ENCODE data around the gene TNNT3.

DNA sequence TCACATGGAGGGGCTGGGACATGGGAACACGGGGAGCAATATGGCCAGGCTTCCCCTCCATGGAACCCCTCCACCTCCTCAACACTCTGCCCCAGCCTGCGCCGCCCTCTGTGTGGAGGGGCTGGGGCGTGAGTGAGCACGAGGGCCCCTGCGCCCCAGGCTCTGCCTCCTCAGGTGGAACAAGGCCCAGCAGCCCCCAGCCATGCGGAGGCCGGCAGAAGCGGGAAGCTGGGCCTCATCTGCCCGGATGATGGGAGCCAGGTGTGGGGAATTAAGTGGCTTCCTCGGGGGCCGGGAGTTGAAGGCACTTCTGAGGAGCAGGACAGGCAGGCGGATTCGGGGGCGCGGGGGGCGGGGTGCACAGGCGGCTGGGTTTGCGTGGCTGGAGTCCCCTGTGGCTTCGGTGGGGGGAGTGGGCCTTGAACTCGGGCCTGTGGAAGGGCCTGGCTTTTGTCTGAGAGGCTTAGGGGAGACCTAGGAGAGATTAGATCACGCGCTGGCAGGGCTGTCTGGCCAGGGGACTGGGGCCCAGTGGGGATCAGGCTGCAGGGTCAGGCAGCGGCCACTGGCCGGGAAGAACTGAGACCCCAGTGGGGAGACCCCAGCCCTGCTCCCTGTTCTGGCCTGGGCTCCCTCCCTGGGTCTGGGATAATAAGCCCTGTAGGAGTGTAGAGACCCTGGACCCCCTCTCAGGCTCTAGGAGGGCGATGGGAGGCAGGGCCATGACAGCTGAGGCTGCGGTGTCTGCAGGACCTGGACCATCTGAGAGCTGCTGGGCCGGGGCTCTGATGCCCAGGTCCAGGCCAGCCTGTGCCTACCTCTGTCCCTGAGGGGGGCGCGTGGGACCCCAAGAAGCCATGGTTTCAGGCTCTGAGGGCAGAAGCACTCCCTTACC is 41.1 kb upstream of the TNNT3 start:
- TF ChIP-seq, protein P1, sequence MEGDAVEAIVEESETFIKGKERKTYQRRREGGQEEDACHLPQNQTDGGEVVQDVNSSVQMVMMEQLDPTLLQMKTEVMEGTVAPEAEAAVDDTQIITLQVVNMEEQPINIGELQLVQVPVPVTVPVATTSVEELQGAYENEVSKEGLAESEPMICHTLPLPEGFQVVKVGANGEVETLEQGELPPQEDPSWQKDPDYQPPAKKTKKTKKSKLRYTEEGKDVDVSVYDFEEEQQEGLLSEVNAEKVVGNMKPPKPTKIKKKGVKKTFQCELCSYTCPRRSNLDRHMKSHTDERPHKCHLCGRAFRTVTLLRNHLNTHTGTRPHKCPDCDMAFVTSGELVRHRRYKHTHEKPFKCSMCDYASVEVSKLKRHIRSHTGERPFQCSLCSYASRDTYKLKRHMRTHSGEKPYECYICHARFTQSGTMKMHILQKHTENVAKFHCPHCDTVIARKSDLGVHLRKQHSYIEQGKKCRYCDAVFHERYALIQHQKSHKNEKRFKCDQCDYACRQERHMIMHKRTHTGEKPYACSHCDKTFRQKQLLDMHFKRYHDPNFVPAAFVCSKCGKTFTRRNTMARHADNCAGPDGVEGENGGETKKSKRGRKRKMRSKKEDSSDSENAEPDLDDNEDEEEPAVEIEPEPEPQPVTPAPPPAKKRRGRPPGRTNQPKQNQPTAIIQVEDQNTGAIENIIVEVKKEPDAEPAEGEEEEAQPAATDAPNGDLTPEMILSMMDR (IDR thresholded peaks at IDR 0.05 in 2 of 3, conservative IDR thresholded peaks at IDR 0.05 in 1 of 3; ENCODE audit: borderline replicate concordance in 1 of 3, insufficient read depth in 1 of 3, low read depth in 2 of 3, low read length in 2 of 3) = no peak
- TF ChIP-seq SIN3A (IDR thresholded peaks at IDR 0.05; ENCODE audit: low read depth) = no peak
- TF ChIP-seq, protein P2, sequence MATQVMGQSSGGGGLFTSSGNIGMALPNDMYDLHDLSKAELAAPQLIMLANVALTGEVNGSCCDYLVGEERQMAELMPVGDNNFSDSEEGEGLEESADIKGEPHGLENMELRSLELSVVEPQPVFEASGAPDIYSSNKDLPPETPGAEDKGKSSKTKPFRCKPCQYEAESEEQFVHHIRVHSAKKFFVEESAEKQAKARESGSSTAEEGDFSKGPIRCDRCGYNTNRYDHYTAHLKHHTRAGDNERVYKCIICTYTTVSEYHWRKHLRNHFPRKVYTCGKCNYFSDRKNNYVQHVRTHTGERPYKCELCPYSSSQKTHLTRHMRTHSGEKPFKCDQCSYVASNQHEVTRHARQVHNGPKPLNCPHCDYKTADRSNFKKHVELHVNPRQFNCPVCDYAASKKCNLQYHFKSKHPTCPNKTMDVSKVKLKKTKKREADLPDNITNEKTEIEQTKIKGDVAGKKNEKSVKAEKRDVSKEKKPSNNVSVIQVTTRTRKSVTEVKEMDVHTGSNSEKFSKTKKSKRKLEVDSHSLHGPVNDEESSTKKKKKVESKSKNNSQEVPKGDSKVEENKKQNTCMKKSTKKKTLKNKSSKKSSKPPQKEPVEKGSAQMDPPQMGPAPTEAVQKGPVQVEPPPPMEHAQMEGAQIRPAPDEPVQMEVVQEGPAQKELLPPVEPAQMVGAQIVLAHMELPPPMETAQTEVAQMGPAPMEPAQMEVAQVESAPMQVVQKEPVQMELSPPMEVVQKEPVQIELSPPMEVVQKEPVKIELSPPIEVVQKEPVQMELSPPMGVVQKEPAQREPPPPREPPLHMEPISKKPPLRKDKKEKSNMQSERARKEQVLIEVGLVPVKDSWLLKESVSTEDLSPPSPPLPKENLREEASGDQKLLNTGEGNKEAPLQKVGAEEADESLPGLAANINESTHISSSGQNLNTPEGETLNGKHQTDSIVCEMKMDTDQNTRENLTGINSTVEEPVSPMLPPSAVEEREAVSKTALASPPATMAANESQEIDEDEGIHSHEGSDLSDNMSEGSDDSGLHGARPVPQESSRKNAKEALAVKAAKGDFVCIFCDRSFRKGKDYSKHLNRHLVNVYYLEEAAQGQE (IDR thresholded peaks at IDR 0.05; ENCODE audit: low read depth) = no peak
- TF ChIP-seq POLR2A (IDR thresholded peaks at IDR 0.05; ENCODE audit: borderline replicate concordance, extremely low read depth, insufficient read depth, insufficient read length) = no peak
